ENCODE results near the gene NTSR1. TPM values are rescaled to one million over a fixed set of nuclear protein-coding genes. Genes with fewer than 3 reads are reported as not detected.
A peak's percentile ranks its signal among the peaks of the same experiment; 100 is the strongest.

NTSR1 gene
- total RNA-seq, 2 experiments from 2014 or later: 0.07 to 0.14 TPM

- peak; percentile 90 for DNase-seq
- ATAC-seq: peak; percentile 86
- Mint-ChIP-seq H3K9me3 (ENCODE audit: low read depth) (no peaks in the 10 kb centered on the region), H3K36me3 (ENCODE audit: low read depth) (no peaks in the 10 kb centered on the region), H3K4me1 (peaks cover 52% of the 10 kb centered on the region), H3K27me3 (peaks cover 3% of the 10 kb centered on the region), H3K27ac (peak overlapping the region; percentile 89), H3K4me3 (peak overlapping the region; percentile 58)
- intact Hi-C loops (cut with DNase I, micrococcal nuclease): loop anchor here (1.0 to 5.0 kb wide), 11 partner anchors 19 to 438 kb away; partner anchors contain the start of gene ADRM1 (in 1 of the 2)
- CTCF ChIA-PET: interaction anchor here (1.0 to 1.9 kb wide), 2 partner anchors 37 to 51 kb away, joined by 4 to 8 read pairs; no protein-coding TSS in a partner anchor
- POLR2A ChIA-PET: interaction anchor here (0.7 to 0.9 kb wide), 2 partner anchors 24 to 37 kb away, joined by 3 read pairs; no protein-coding TSS in a partner anchor
These were observed 31.9 kb downstream of the NTSR1 start for GRCh38 chr20:62740286-62741141.

DNA sequence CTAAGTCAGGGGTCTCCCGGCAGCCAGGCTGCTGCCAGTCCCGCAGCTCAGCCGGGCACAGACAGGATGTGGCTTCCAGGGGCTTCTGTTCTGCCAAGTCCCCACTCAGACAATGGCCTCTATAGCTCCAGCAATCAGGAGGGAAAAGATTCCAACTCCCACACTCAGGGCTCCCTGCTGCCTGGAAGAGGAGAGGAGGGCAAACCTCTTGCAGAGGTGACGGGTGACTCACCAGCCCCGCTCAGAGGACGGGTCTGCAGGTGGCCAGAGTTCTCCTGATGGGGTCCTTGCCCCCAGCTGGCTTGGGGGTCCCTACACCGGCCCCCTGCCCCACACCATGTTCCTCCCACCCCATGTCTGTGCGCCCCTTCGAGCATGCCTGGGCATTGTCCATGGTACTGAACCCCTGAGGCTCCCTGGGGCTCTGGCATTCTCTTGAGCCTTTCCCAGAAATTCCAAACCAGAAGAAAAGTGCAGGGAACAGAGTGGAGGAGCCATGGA lies 32.6 kb downstream of the NTSR1 start:
- no peak for ATAC-seq
- POLR2A ChIA-PET: no interaction called here
- Mint-ChIP-seq H3K27me3 (peaks cover 3% of the 10 kb centered on the region), H3K27ac (no peak overlapping the region), H3K4me3 (no peak overlapping the region), H3K9me3 (ENCODE audit: low read depth) (no peaks in the 10 kb centered on the region), H3K36me3 (ENCODE audit: low read depth) (no peaks in the 10 kb centered on the region), H3K4me1 (peaks cover 49% of the 10 kb centered on the region)
- intact Hi-C loops (cut with DNase I, micrococcal nuclease): loop anchor here in 1 of 2 experiments (5.0 kb wide), 2 partner anchors 36 to 51 kb away; no protein-coding TSS in a partner anchor
- no peak for DNase-seq
- CTCF ChIA-PET: interaction anchor here (1.0 to 1.9 kb wide), 2 partner anchors 37 to 51 kb away, joined by 4 to 8 read pairs; no protein-coding TSS in a partner anchor

DNA sequence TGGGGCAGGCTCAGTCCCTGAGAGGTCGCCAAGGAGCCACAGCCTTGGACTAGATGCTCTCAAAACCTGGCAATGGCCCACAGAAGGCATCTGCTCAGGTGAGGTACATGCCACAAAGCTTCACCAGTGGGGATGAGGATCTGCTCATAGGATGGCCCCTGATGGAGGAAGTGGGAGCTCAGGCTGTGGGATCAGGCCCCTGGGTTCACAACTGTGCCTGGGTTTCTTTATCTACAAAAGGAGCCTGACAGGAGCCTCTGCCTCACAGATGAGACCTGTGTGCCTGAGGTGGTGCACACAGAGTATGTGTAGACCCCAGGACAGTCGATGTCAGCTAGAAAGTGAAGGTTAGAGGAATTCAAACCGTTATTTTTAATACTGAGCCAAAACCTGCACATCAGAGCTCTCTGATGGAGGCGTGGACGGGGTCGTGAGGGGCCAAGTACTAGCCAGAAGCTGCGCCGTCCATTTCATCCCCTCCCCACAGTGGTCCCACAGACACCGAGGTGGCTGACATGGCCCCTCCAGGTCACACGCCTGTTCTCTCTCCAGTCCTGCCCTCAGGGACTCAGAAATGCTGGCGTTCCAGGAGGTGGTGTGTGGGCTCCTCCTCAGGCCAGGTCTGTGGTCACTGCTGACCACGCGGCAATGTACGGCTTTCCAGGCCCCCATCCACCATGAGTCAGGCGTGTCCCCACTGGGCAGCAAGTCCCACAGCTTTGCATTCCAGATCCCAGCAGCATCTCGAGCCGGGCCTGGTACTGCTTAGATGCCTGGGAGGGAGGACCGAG lies 33.3 kb downstream of the NTSR1 start:
- POLR2A ChIA-PET: no interaction called here

DNA sequence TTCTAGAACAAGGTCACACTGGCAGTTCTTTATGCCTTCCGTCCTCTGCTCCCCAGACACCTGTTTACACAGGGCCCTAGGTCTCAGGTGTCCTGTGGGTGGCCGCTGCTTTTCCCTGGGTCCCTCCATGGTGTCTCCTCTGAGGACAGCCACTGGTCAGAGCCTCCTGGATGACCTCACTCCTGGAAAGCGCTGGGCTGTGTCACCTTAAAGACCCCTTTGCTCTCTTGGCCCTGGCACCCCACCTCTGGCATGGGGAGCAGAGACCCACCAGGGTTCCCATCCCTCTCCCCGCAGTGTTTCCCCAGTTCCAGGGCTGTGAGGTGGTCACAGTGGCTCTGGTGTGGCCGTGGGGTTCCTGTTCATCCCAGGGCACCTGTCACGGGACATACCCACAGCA lies 33.9 kb downstream of the NTSR1 start:
- H3K27ac Mint-ChIP-seq: no peak overlapping the region
- H3K4me3 Mint-ChIP-seq: no peak overlapping the region
- intact Hi-C loops (cut with DNase I, micrococcal nuclease): loop anchor here in 1 of 2 experiments (5.0 kb wide), 2 partner anchors 35 to 50 kb away; no protein-coding TSS in a partner anchor
- no peak for DNase-seq
- CTCF ChIA-PET: no interaction called here
- peaks cover 3% of the 10 kb centered on the region for H3K27me3 Mint-ChIP-seq
- H3K9me3 Mint-ChIP-seq (ENCODE audit: low read depth): no peaks in the 10 kb centered on the region
- POLR2A ChIA-PET: no interaction called here
- no peak for ATAC-seq
- H3K36me3 Mint-ChIP-seq (ENCODE audit: low read depth): no peaks in the 10 kb centered on the region
- peaks cover 56% of the 10 kb centered on the region for H3K4me1 Mint-ChIP-seq

More for the DNA sequence above, 33.3 kb downstream of the NTSR1 start:
- H3K27ac Mint-ChIP-seq: no peak overlapping the region
- H3K4me3 Mint-ChIP-seq: no peak overlapping the region
- peaks cover 3% of the 10 kb centered on the region for H3K27me3 Mint-ChIP-seq
- peaks cover 55% of the 10 kb centered on the region for H3K4me1 Mint-ChIP-seq
- CTCF ChIA-PET: no interaction called here
- DNase-seq (peak; percentile 1), ATAC-seq (no peak)
- H3K9me3 Mint-ChIP-seq (ENCODE audit: low read depth): no peaks in the 10 kb centered on the region
- H3K36me3 Mint-ChIP-seq (ENCODE audit: low read depth): no peaks in the 10 kb centered on the region
- intact Hi-C loops (cut with DNase I, micrococcal nuclease): loop anchor here in 1 of 2 experiments (5.0 kb wide), 2 partner anchors 35 to 50 kb away; no protein-coding TSS in a partner anchor

DNA sequence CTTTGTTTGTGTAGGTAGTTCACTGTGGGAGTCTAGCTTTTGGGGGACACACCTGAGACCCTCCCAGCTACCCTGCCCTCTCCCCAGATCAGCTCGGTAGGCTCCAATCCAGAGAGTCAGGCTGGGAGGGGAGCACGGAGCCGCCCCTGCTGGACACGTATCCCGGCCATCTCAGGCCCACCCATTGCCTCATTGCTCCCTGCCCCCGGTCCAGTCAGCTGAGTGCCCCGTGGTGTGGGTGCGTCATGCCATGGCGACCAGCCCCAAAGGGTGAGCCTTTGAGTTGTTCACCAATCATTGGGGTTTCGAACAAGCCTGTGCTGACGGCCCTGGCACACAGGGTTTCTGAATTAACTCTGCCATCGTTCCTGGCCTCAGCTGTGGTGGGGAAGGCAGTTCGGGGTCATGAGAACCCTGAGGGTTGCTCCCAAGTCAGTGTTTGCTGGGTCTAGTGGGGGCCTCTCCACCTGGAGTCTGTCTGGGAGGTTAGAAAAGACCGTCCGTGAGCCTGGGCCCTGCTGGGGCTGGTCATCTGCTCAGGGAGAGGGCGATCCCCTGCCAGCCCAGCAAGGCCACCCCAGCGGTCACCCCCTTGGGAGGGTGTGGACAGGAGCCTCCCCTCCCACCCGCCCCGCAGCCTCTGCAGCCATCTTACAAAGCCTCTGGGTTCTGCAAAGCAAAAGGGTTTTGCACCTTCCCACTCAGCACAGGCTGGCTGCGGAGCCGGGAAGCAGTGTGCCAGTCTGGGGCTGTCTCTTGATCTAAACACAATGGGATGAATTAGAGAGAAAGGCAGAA lies 34.5 kb downstream of the NTSR1 start:
- H3K9me3 Mint-ChIP-seq (ENCODE audit: low read depth): no peaks in the 10 kb centered on the region
- no peaks in the 10 kb centered on the region for H3K36me3 Mint-ChIP-seq (ENCODE audit: low read depth)
- H3K27ac Mint-ChIP-seq: no peak overlapping the region
- peaks cover 56% of the 10 kb centered on the region for H3K4me1 Mint-ChIP-seq
- CTCF ChIA-PET: no interaction called here
- intact Hi-C loops (cut with DNase I, micrococcal nuclease): loop anchor here in 1 of 2 experiments (5.0 kb wide), 2 partner anchors 34 to 49 kb away; no protein-coding TSS in a partner anchor
- DNase-seq (peak; percentile 7), ATAC-seq (no peak)
- POLR2A ChIA-PET: no interaction called here
- H3K4me3 Mint-ChIP-seq: no peak overlapping the region
- H3K27me3 Mint-ChIP-seq: peaks cover 3% of the 10 kb centered on the region

GRCh38 chr20:62743777-62744317 lies 35.2 kb downstream of the NTSR1 start:
- POLR2A ChIA-PET: no interaction called here
- no peak overlapping the region for H3K4me3 Mint-ChIP-seq
- DNase-seq (no peak), ATAC-seq (no peak)
- no peaks in the 10 kb centered on the region for H3K36me3 Mint-ChIP-seq (ENCODE audit: low read depth)
- H3K4me1 Mint-ChIP-seq: peaks cover 51% of the 10 kb centered on the region
- CTCF ChIA-PET: no interaction called here
- peaks cover 3% of the 10 kb centered on the region for H3K27me3 Mint-ChIP-seq
- no peaks in the 10 kb centered on the region for H3K9me3 Mint-ChIP-seq (ENCODE audit: low read depth)
- intact Hi-C loops (cut with DNase I, micrococcal nuclease): loop anchor here in 1 of 2 experiments (5.0 kb wide), 2 partner anchors 33 to 48 kb away; no protein-coding TSS in a partner anchor
- no peak overlapping the region for H3K27ac Mint-ChIP-seq

DNA sequence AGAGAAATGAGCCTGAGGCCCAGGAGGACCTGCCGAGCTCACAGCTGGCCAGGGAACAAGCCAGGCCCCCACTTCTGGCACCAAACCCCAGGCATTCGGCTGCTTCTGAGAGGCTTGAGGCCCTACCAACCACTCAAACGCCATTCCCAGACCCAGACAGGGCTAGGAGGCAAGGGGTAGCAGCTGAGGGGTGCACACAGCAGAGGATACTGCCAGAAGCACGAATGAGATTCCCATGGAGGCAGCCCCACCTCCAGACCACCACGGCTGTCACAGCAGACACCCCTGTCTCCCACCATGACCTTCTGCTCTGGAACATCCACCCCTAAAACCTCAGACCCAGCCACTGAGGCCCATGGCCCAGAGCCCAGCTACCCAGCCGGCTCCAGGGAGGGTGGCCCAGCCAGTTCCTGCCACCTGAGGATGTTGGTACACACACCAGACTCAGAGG lies 36.1 kb downstream of the NTSR1 start:
- no peaks in the 10 kb centered on the region for H3K36me3 Mint-ChIP-seq (ENCODE audit: low read depth)
- intact Hi-C loops (cut with DNase I, micrococcal nuclease): loop anchor here in 1 of 2 experiments (5.0 kb wide), 2 partner anchors 33 to 48 kb away; no protein-coding TSS in a partner anchor
- CTCF ChIA-PET: interaction anchor here (0.6 to 1.0 kb wide), 2 partner anchors 10 to 613 kb away, joined by 3 read pairs; no protein-coding TSS in a partner anchor
- H3K4me1 Mint-ChIP-seq: peaks cover 42% of the 10 kb centered on the region
- POLR2A ChIA-PET: interaction anchor here (0.7 kb wide), 1 partner anchor 359 kb away, joined by 5 read pairs; no protein-coding TSS in a partner anchor
- DNase-seq (no peak), ATAC-seq (no peak)
- peaks cover 3% of the 10 kb centered on the region for H3K27me3 Mint-ChIP-seq
- H3K9me3 Mint-ChIP-seq (ENCODE audit: low read depth): no peaks in the 10 kb centered on the region
- H3K4me3 Mint-ChIP-seq: no peak overlapping the region
- no peak overlapping the region for H3K27ac Mint-ChIP-seq

GRCh38 chr20:62745279-62745951 lies 36.8 kb downstream of the NTSR1 start:
- intact Hi-C loops (cut with DNase I, micrococcal nuclease): no loop called here
- ChIA-PET POLR2A (no interaction called here), CTCF (interaction anchor here (0.6 to 1.0 kb wide), 3 partner anchors 11 to 613 kb away, joined by 3 to 4 read pairs (median 3); no protein-coding TSS in a partner anchor)
- Mint-ChIP-seq H3K36me3 (ENCODE audit: low read depth) (no peaks in the 10 kb centered on the region), H3K27ac (peak overlapping the region; percentile 20), H3K4me3 (no peak overlapping the region), H3K27me3 (peaks cover 3% of the 10 kb centered on the region), H3K4me1 (peaks cover 36% of the 10 kb centered on the region), H3K9me3 (ENCODE audit: low read depth) (no peaks in the 10 kb centered on the region)
- DNase-seq (no peak), ATAC-seq (no peak)

GRCh38 chr20:62745952-62746288 lies 37.3 kb downstream of the NTSR1 start:
- no peak overlapping the region for H3K27ac Mint-ChIP-seq
- POLR2A ChIA-PET: no interaction called here
- H3K4me3 Mint-ChIP-seq: no peak overlapping the region
- no peak for DNase-seq
- no peaks in the 10 kb centered on the region for H3K36me3 Mint-ChIP-seq (ENCODE audit: low read depth)
- ATAC-seq: no peak
- peaks cover 3% of the 10 kb centered on the region for H3K27me3 Mint-ChIP-seq
- CTCF ChIA-PET: interaction anchor here (0.6 kb wide), 1 partner anchor 103 kb away, joined by 4 read pairs; no protein-coding TSS in a partner anchor
- no peaks in the 10 kb centered on the region for H3K9me3 Mint-ChIP-seq (ENCODE audit: low read depth)
- peaks cover 33% of the 10 kb centered on the region for H3K4me1 Mint-ChIP-seq
- intact Hi-C loops (cut with DNase I, micrococcal nuclease): no loop called here

DNA sequence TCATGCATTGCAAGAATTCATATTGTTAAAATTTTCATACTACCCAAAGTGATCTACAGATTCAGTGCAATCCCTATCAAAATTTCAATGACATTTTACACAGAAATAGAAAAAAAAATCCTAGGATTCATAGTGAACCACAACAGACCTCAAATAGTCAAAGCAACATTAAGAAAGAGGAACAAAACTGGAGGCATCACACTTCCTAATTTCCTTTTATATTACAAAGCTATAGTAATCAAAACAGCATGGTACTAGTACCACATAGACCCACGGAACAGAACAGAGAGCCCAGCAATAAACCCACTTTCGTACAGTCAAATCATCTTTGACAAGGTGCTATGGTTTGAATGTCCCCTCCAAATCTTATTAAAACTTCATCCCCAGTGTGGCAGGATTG lies 39.7 kb downstream of the NTSR1 start:
- peaks cover 29% of the 10 kb centered on the region for H3K4me1 Mint-ChIP-seq
- no peaks in the 10 kb centered on the region for H3K9me3 Mint-ChIP-seq (ENCODE audit: low read depth)
- DNase-seq (no peak), ATAC-seq (no peak)
- intact Hi-C loops (cut with DNase I, micrococcal nuclease): no loop called here
- H3K36me3 Mint-ChIP-seq (ENCODE audit: low read depth): no peaks in the 10 kb centered on the region
- ChIA-PET POLR2A (no interaction called here), CTCF (no interaction called here)
- H3K27ac Mint-ChIP-seq: no peak overlapping the region
- no peak overlapping the region for H3K4me3 Mint-ChIP-seq
- peaks cover 3% of the 10 kb centered on the region for H3K27me3 Mint-ChIP-seq

Data from activated CD4-positive, alpha-beta T cell treated with anti-CD3 and anti-CD28 coated beads for 36 hours (primary cell).